GM12872 (cell line): Measurements from ENCODE around the gene MBD5.

Experiments
- TF ChIP-seq, protein P1 (sequence below): IDR thresholded peaks from 3 replicates; pipeline ENCODE4 v1.5.1; 2011; ENCODE audit warnings: low read depth, mild to moderate bottlenecking, low read length, moderate library complexity; ENCODE audit not compliant: insufficient read depth

The MBD5 gene

DNA sequence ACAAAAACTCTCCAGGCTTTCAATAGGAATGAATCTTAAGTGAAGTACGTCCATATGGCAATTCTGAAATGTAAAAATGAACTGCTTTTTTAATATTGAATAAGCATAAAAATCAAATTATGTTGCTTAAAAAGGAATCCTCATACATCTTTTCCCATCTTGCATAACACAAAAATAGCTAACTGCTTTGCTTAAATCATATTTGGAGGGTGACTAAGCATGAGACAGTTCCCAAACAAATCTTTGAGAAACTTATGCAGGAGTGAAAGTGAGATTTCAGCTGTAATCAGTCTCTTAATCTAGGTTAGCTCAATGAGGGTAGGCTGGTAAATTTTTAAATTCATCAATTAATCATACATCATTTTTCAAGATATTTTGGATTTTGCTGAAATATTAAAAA, 111.5 kb downstream of the MBD5 start:
- TF ChIP-seq, protein P1, sequence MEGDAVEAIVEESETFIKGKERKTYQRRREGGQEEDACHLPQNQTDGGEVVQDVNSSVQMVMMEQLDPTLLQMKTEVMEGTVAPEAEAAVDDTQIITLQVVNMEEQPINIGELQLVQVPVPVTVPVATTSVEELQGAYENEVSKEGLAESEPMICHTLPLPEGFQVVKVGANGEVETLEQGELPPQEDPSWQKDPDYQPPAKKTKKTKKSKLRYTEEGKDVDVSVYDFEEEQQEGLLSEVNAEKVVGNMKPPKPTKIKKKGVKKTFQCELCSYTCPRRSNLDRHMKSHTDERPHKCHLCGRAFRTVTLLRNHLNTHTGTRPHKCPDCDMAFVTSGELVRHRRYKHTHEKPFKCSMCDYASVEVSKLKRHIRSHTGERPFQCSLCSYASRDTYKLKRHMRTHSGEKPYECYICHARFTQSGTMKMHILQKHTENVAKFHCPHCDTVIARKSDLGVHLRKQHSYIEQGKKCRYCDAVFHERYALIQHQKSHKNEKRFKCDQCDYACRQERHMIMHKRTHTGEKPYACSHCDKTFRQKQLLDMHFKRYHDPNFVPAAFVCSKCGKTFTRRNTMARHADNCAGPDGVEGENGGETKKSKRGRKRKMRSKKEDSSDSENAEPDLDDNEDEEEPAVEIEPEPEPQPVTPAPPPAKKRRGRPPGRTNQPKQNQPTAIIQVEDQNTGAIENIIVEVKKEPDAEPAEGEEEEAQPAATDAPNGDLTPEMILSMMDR, result no peak

DNA sequence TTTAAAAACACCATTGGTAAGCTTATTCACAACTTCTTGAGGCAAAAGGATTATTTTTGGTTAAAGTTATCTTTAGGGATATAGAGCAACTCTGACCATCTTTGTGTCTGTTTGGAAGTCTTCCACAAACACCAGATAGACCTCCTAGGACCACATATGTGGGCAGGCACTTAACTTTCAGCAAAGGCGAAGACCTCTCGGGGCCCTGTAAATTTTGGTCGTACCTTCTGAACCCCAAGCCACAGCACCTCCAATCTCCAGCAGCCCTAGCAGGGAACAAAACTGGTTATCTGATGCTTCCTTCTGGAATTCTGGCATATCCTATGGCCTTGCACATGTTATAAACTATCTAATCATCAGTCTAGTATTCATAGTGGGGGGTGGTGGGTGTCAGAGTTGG, 114.8 kb downstream of the MBD5 start:
- TF ChIP-seq, protein P1, result no peak

DNA sequence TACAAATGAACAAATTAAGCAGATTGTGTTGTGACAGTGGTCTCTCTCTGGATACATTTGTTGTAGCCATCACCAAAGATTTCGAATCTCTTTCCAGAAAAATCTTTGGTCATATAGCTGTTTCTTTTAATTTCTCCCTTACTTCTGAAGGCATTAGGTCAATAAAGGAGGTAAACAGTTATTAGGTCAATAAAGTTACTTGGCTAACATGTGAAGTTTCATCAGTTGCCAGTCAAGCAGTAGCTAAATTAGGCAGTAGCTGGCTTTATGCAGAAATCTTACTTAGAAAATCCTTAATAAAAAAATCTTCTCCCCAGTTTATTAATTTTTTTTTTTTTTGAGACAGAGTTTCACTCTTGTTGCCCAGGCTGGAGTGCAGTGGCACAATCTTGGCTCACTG, 115.5 kb downstream of the MBD5 start:
- TF ChIP-seq, protein P1, result no peak

DNA sequence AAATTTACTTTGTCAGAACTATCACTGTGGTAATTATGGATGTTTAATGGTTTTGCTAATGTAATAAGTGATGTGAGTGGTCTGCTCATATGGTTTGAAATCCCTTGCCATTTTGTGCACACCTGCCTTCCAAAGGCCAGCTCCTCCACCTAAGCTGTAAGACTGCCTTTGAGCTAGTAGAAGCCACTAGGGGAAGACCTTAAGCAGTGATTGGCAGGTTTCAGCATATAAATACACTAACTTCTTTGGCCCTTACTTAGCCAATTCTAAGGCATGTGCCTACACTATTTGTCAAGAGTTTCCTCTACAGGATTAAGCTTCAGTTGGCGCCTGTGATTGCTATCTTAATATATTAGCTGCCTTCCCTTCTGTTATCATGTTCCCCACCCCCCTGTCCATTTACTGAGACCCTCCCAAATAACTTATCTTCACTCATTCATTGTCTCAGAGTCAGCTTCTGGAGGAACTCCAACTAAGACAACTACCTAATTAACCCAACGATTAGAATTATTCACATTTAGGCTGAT, 141.1 kb downstream of the MBD5 start:
- TF ChIP-seq, protein P1, result no peak

GRCh38 chr2:148162871-148163270, 142.0 kb downstream of the MBD5 start:
- TF ChIP-seq, protein P1, result no peak

DNA sequence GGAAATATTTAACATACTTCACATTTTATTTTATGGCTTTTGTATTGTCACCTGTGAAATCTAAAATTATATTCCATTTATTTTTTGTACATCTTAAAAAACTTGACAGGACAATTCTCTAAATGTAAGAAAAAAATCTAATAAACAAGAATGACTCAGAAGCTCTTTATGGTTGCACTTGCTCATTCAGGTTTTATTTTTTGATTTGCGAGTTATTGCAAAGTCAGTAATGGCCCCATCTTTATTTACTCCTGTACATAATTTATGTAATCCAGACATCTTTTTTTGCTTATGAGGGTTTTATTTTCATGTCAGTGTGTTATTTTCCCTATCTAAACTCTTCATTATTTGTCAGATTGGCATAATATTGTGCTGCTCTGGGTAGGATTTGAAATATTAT, 145.1 kb downstream of the MBD5 start:
- TF ChIP-seq, protein P1, result no peak

DNA sequence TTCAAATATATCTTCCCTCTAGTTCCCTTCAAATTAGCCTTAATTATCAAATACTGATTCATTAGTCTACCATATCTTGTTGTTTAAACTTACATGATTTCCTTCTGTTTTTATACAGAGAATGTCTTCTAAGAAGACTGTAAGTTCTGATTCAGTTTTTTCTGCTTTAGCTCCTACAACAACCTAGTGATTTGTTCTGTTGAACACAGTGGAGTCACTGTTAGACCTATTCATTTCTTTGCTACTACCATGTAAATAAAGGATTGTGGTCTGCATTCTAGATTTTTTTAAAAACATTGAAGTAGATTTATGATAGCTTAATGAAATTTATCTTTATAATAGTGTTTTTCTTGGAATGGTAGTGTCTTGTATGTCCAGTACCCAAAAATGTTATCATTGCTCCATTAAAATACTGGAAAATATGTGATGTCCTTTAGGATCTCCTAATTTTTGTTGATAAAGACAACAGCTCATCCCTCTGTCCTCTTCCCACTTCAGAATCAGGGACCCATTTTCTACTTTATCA, 146.4 kb downstream of the MBD5 start:
- TF ChIP-seq, protein P1, result no peak
